ENCODE data around the gene WNT11. TPM values are rescaled to one million over a fixed set of nuclear protein-coding genes. Genes with fewer than 3 reads are reported as not detected.

The WNT11 gene
- polyA plus RNA-seq, 1 of the 3 experiments (the other 2 are of a cell fraction), result 0.43 TPM

- peaks cover 12% of the 10 kb centered on the region; the same call in 1 of the 2 replicates for H3K27me3 ChIP-seq (ENCODE audit: insufficient read depth)
- no peaks in the 10 kb centered on the region for H3K36me3 ChIP-seq (replicated peaks in 1 of 2; ENCODE audit: control insufficient read depth in 1 of 2, insufficient read depth in 2 of 2, low read length in 1 of 2)
- CTCF ChIA-PET, result interaction anchor here (0.6 to 2.3 kb wide), 13 partner anchors 9 to 607 kb away, joined by 3 to 12 read pairs (median 3); no protein-coding TSS in a partner anchor
These were observed 41.9 kb upstream of the WNT11 start for GRCh38 chr11:76248210-76248609.

GRCh38 chr11:76247091-76247490 is 40.8 kb upstream of the WNT11 start:
- H3K36me3 ChIP-seq (replicated peaks in 1 of 2; ENCODE audit: control insufficient read depth in 1 of 2, insufficient read depth in 2 of 2, low read length in 1 of 2), result no peaks in the 10 kb centered on the region
- CTCF ChIA-PET, result interaction anchor here (1.1 to 2.3 kb wide), 5 partner anchors 13 to 71 kb away, joined by 3 to 12 read pairs (median 6); no protein-coding TSS in a partner anchor
- peaks cover 4% of the 10 kb centered on the region; the same call in 1 of the 2 replicates for H3K27me3 ChIP-seq (ENCODE audit: insufficient read depth)
- H3F3A ChIP-seq (replicated peaks; ENCODE audit: insufficient read depth), result no peaks in the 10 kb centered on the region
- H3K4me2 ChIP-seq, result no peak overlapping the region
- H3K9ac ChIP-seq, result no peak overlapping the region
- no peak for DNase-seq
- WGBS (ENCODE audit: low lambda C conversion rate), result 85% methylated on average over 4 of the region's 6 CpGs
- no peak overlapping the region for H2AFZ ChIP-seq (ENCODE audit: low read depth)
- no peak overlapping the region for H3K4me3 ChIP-seq (ENCODE audit: low read depth in 2 of 2, low read length in 1 of 2)
- TF ChIP-seq MEF2A (IDR thresholded peaks at IDR 0.05; ENCODE audit: borderline replicate concordance, low read depth) (no peak), YY1 (IDR thresholded peaks at IDR 0.05; ENCODE audit: low read depth) (no peak), FOXM1 (IDR thresholded peaks at IDR 0.05; ENCODE audit: low read depth) (no peak), NRF1 (IDR thresholded peaks at IDR 0.05; ENCODE audit: low read depth, low read length) (no peak), GABPA (IDR thresholded peaks at IDR 0.05; ENCODE audit: low read depth) (no peak), CHD2 (IDR thresholded peaks at IDR 0.05; ENCODE audit: low read length, partially characterized antibody) (no peak), MAX (IDR thresholded peaks at IDR 0.05; ENCODE audit: low read depth) (no peak), PBX3 (IDR thresholded peaks at IDR 0.05) (no peak), IRF3 (IDR thresholded peaks at IDR 0.05; ENCODE audit: low read depth, low read length) (no peak), NFIC (IDR thresholded peaks at IDR 0.05; ENCODE audit: borderline replicate concordance) (no peak)
- POLR2A ChIA-PET, result no interaction called here
- peaks cover 0 to 10% of the 10 kb centered on the region in 2 experiments; a peak in 1 of 4 replicates for H3K4me1 ChIP-seq (ENCODE audit: control insufficient read depth in 1 of 2, insufficient read depth in 2 of 2, low read depth in 1 of 2, low read length in 1 of 2)
- no peaks in the 10 kb centered on the region for H3K9me2 ChIP-seq
- no peaks in the 10 kb centered on the region for H3K9me3 ChIP-seq
- no peaks in the 10 kb centered on the region for H4K20me1 ChIP-seq (ENCODE audit: insufficient read depth)
- no peaks in the 10 kb centered on the region for H3K79me2 ChIP-seq (ENCODE audit: insufficient read depth)
- no peak overlapping the region for H3K27ac ChIP-seq (ENCODE audit: low read depth in 2 of 2, low read length in 1 of 2)

More at GRCh38 chr11:76248210-76248609, 41.9 kb upstream of the WNT11 start:
- TF ChIP-seq CTCF (IDR thresholded peaks at IDR 0.05), result peak; percentile 34; the same call in 1 of the 2 replicates
- no peak for TF ChIP-seq YY1 (IDR thresholded peaks at IDR 0.05; ENCODE audit: low read depth)
- TF ChIP-seq USF1 (IDR thresholded peaks at IDR 0.05; ENCODE audit: borderline replicate concordance, low read depth), result peak; percentile 70; the same call in 1 of the 2 replicates
- 0 out of 2 replicates have a peak, but pooled peaks have one; percentile 4 for TF ChIP-seq RAD21 (IDR thresholded peaks at IDR 0.05; ENCODE audit: low read length)
- Histone ChIP-seq H2AFZ (ENCODE audit: low read depth) (no peak overlapping the region), H3K9me3 (no peaks in the 10 kb centered on the region), H3K4me1 (ENCODE audit: control insufficient read depth in 1 of 2, insufficient read depth in 2 of 2, low read depth in 1 of 2, low read length in 1 of 2) (peaks cover 0 to 3% of the 10 kb centered on the region in 2 experiments; a peak in 1 of 4 replicates), H4K20me1 (ENCODE audit: insufficient read depth) (no peaks in the 10 kb centered on the region), H3K9ac (no peak overlapping the region), H3K79me2 (ENCODE audit: insufficient read depth) (no peaks in the 10 kb centered on the region), H3K9me2 (no peaks in the 10 kb centered on the region), H3K4me2 (no peak overlapping the region), H3F3A (replicated peaks; ENCODE audit: insufficient read depth) (no peaks in the 10 kb centered on the region), H3K27ac (ENCODE audit: low read depth in 2 of 2, low read length in 1 of 2) (no peak overlapping the region), H3K4me3 (ENCODE audit: low read depth in 2 of 2, low read length in 1 of 2) (no peak overlapping the region)
- 75% methylated on average over 1 of the region's 1 CpG for WGBS (ENCODE audit: low lambda C conversion rate)
- DNase-seq, result no peak
- POLR2A ChIA-PET, result no interaction called here
